Measurements from ENCODE around the gene MRPL34. TPM values are rescaled to one million over a fixed set of nuclear protein-coding genes. Genes with fewer than 3 reads are reported as not detected.

Gene MRPL34
- total RNA-seq, 2 donors from 2014 or later: 203 to 254 TPM

GRCh38 chr19:17318966-17319365 lies 13.3 kb downstream of the MRPL34 start:
- Histone ChIP-seq H3K27ac (no peak overlapping the region), H3K4me1 (peaks cover 0 to 8% of the 10 kb centered on the region in 2 donors), H3K27me3 (no peaks in the 10 kb centered on the region), H3K4me3 (no peak overlapping the region), H3K36me3 (peaks cover 44% of the 10 kb centered on the region), H3K9me3 (no peaks in the 10 kb centered on the region)
- no peak for DNase-seq (ENCODE audit: low spot score)
- TF ChIP-seq CTCF (IDR thresholded peaks at IDR 0.05): no peak

GRCh38 chr19:17319473-17320238 lies 14.0 kb downstream of the MRPL34 start:
- no peak for TF ChIP-seq CTCF (IDR thresholded peaks at IDR 0.05)
- Histone ChIP-seq H3K4me3 (no peak overlapping the region), H3K27me3 (no peaks in the 10 kb centered on the region), H3K27ac (no peak overlapping the region), H3K36me3 (peaks cover 37% of the 10 kb centered on the region), H3K9me3 (no peaks in the 10 kb centered on the region), H3K4me1 (peaks cover 0 to 8% of the 10 kb centered on the region in 2 donors)
- DNase-seq (ENCODE audit: low spot score): no peak

GRCh38 chr19:17320435-17320834 lies 14.8 kb downstream of the MRPL34 start:
- Histone ChIP-seq H3K36me3 (peaks cover 34% of the 10 kb centered on the region), H3K4me3 (no peak overlapping the region), H3K27me3 (no peaks in the 10 kb centered on the region)

GRCh38 chr19:17321655-17322489 lies 16.2 kb downstream of the MRPL34 start:
- no peak for TF ChIP-seq CTCF (IDR thresholded peaks at IDR 0.05)
- Histone ChIP-seq H3K4me3 (no peak overlapping the region), H3K27me3 (no peaks in the 10 kb centered on the region), H3K4me1 (peaks cover 0 to 20% of the 10 kb centered on the region in 2 donors), H3K27ac (no peak overlapping the region), H3K36me3 (peaks cover 25% of the 10 kb centered on the region), H3K9me3 (no peaks in the 10 kb centered on the region)
- no peak for DNase-seq (ENCODE audit: low spot score)

More at GRCh38 chr19:17320435-17320834, 14.8 kb downstream of the MRPL34 start:
- Histone ChIP-seq H3K27ac (no peak overlapping the region), H3K4me1 (peaks cover 0 to 14% of the 10 kb centered on the region in 2 donors), H3K9me3 (no peaks in the 10 kb centered on the region)
- no peak for DNase-seq (ENCODE audit: low spot score)
- no peak for TF ChIP-seq CTCF (IDR thresholded peaks at IDR 0.05)

- no peak for DNase-seq (ENCODE audit: low spot score)
- Histone ChIP-seq H3K4me1 (peaks cover 0 to 20% of the 10 kb centered on the region in 2 donors), H3K36me3 (peaks cover 25% of the 10 kb centered on the region), H3K4me3 (no peak overlapping the region), H3K27ac (no peak overlapping the region), H3K9me3 (no peaks in the 10 kb centered on the region), H3K27me3 (no peaks in the 10 kb centered on the region)
- no peak for TF ChIP-seq CTCF (IDR thresholded peaks at IDR 0.05)
Observed at GRCh38 chr19:17322854-17323253, 17.2 kb downstream of the MRPL34 start.
